C4-2B (cell line): ENCODE results near the gene AXIN2.

Source experiments
- CTCF ChIP-seq: fragments of 450-650 bp; conservative IDR thresholded peaks from 2 replicates; pipeline ENCODE4 v1.5.1; 2017; ENCODE audit warnings: mild to moderate bottlenecking
- ZFX ChIP-seq: fragments of 450-650 bp; IDR thresholded peaks from 2 replicates; pipeline ENCODE4 v1.6.1; 2017

- TF ChIP-seq CTCF = no peak
- TF ChIP-seq ZFX = no peak
Measured at GRCh38 chr17:65550758-65551157, 10.7 kb downstream of the AXIN2 start.
